ENCODE results near the gene BRD4. TPM values are rescaled to one million over a fixed set of nuclear protein-coding genes. Genes with fewer than 3 reads are reported as not detected.
A peak's percentile ranks its signal among the peaks of the same experiment; 100 is the strongest.

BRD4 gene
- total RNA-seq, 1 donor from 2014 or later = 153 TPM

- H3K4me3 Mint-ChIP-seq = no peak overlapping the region
- H3K9me3 Mint-ChIP-seq = no peaks in the 10 kb centered on the region
- peak overlapping the region; percentile 30 for H3K27ac Mint-ChIP-seq
- H3K27me3 Mint-ChIP-seq (ENCODE audit: low read depth) = no peaks in the 10 kb centered on the region
- no peaks in the 10 kb centered on the region for H3K4me1 Mint-ChIP-seq
- DNase-seq (ENCODE audit: low spot score in 2 of 2, unreplicated experiment in 2 of 2) = no peak
- TF ChIP-seq CTCF (IDR thresholded peaks at IDR 0.05; ENCODE audit: unreplicated experiment) = no peak
- H3K36me3 Mint-ChIP-seq = peaks cover 23% of the 10 kb centered on the region
Measured at GRCh38 chr19:15265214-15265849, 67.0 kb downstream of the BRD4 start.

GRCh38 chr19:15264933-15265206, 67.5 kb downstream of the BRD4 start:
- DNase-seq (ENCODE audit: low spot score in 2 of 2, unreplicated experiment in 2 of 2) = no peak
- no peaks in the 10 kb centered on the region for H3K4me1 Mint-ChIP-seq

GRCh38 chr19:15264061-15264932, 68.0 kb downstream of the BRD4 start:
- Mint-ChIP-seq H3K9me3 (no peaks in the 10 kb centered on the region), H3K4me3 (no peak overlapping the region), H3K4me1 (no peaks in the 10 kb centered on the region), H3K27me3 (ENCODE audit: low read depth) (no peaks in the 10 kb centered on the region), H3K36me3 (peaks cover 23% of the 10 kb centered on the region), H3K27ac (no peak overlapping the region)
- TF ChIP-seq CTCF (IDR thresholded peaks at IDR 0.05; ENCODE audit: unreplicated experiment) = peak; percentile 75
- DNase-seq (ENCODE audit: low spot score in 2 of 2, unreplicated experiment in 2 of 2) = peak; percentile 55 to 83

More at GRCh38 chr19:15264933-15265206, 67.5 kb downstream of the BRD4 start:
- no peak for TF ChIP-seq CTCF (IDR thresholded peaks at IDR 0.05; ENCODE audit: unreplicated experiment)
- H3K27ac Mint-ChIP-seq = no peak overlapping the region
- peaks cover 23% of the 10 kb centered on the region for H3K36me3 Mint-ChIP-seq
- H3K4me3 Mint-ChIP-seq = no peak overlapping the region
- H3K27me3 Mint-ChIP-seq (ENCODE audit: low read depth) = no peaks in the 10 kb centered on the region
- no peaks in the 10 kb centered on the region for H3K9me3 Mint-ChIP-seq

GRCh38 chr19:15263361-15263985, 68.9 kb downstream of the BRD4 start:
- H3K4me1 Mint-ChIP-seq = no peaks in the 10 kb centered on the region
- no peak for TF ChIP-seq CTCF (IDR thresholded peaks at IDR 0.05; ENCODE audit: unreplicated experiment)
- H3K27me3 Mint-ChIP-seq (ENCODE audit: low read depth) = no peaks in the 10 kb centered on the region
- H3K27ac Mint-ChIP-seq = no peak overlapping the region
- no peak for DNase-seq (ENCODE audit: low spot score in 2 of 2, unreplicated experiment in 2 of 2)
- H3K9me3 Mint-ChIP-seq = no peaks in the 10 kb centered on the region
- H3K36me3 Mint-ChIP-seq = peaks cover 22% of the 10 kb centered on the region
- no peak overlapping the region for H3K4me3 Mint-ChIP-seq

GRCh38 chr19:15262011-15262410, 70.3 kb downstream of the BRD4 start:
- Mint-ChIP-seq H3K27ac (no peak overlapping the region), H3K36me3 (peaks cover 14% of the 10 kb centered on the region)

More at GRCh38 chr19:15262011-15262410, 70.3 kb downstream of the BRD4 start:
- no peak for DNase-seq (ENCODE audit: low spot score in 2 of 2, unreplicated experiment in 2 of 2)
- Mint-ChIP-seq H3K27me3 (ENCODE audit: low read depth) (no peaks in the 10 kb centered on the region), H3K4me1 (no peaks in the 10 kb centered on the region), H3K4me3 (no peak overlapping the region), H3K9me3 (no peaks in the 10 kb centered on the region)
- TF ChIP-seq CTCF (IDR thresholded peaks at IDR 0.05; ENCODE audit: unreplicated experiment) = no peak
